Measurements from ENCODE around the gene KCNJ5.

Gene KCNJ5

DNA sequence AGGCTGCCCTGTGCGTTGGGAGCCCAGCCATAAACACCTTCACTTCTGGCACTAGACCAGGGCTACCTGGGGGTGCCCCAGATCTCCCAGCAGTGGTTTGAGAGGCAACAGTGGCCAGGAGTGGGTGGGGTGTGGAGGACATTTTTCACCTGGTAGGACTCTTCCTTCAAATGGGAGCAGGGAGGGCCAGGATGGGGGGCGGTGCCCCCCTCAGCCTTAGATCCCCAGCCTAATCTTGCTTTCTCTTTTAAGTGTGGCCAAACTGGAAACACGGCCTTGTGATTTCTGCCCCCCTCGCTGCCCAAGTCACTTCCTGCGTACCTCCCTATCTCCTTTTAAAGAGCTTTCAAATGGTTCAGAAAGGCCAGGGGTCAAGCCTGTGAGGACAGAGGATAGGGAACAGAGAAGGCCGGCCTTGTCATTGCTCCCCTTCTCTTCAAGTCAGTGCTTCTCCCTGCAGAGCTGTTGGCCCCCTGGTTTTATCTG, 800 bp downstream of the KCNJ5 start:
- Mint-ChIP-seq H3K4me1 (peaks cover 8% of the 10 kb centered on the region), H3K4me3 (peak overlapping the region; percentile 21)

DNA sequence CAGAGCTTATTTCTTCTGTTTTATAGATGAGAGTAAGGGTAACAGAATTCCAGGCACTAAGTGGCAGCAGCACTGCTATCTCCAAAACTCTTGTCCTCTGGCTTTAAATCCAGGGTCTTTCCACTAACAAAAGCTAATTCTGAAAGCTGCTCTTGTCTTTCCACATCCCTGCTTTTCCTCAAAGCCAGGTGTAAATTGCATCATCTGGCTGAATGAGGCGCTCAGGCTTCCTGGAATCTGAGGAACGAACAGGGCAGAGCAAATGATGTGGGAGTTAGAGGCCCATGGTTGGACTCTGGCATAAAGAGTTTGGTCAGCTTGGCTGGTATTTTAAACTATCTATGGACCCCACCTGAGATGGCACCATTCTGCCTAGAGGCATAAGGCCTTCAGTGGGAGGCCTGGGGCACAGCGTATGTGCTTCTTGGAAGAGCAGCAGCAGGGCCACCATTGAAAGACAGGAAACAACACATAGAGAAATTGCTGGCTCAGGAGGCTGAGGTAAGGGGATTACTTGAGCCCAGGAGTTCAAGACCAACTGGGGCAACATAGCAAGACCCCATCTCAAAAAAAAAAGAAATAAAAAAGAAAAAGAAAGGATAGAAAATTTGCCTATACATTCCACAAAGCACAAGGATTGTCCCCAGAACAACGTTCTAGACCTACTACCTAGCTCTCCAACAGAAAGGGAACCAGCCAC, 1.9 kb downstream of the KCNJ5 start:
- H3K36me3 Mint-ChIP-seq (ENCODE audit: insufficient read depth), result peaks cover 3% of the 10 kb centered on the region
- peaks cover 69% of the 10 kb centered on the region for H3K27me3 Mint-ChIP-seq
- H3K9me3 Mint-ChIP-seq, result no peaks in the 10 kb centered on the region
- peaks cover 6% of the 10 kb centered on the region for H3K4me1 Mint-ChIP-seq
- no peak overlapping the region for H3K27ac Mint-ChIP-seq (ENCODE audit: low read depth)
- no peak for ATAC-seq (replicated peaks; ENCODE audit: extremely low read depth, poor library complexity, severe bottlenecking)
- DNase-seq (ENCODE audit: low spot score in 2 of 2), result no peak
- no peak overlapping the region for H3K4me3 Mint-ChIP-seq

More for the DNA sequence above, 800 bp downstream of the KCNJ5 start:
- Mint-ChIP-seq H3K9me3 (no peaks in the 10 kb centered on the region), H3K27me3 (peaks cover 72% of the 10 kb centered on the region), H3K36me3 (ENCODE audit: insufficient read depth) (peaks cover 3% of the 10 kb centered on the region), H3K27ac (ENCODE audit: low read depth) (no peak overlapping the region)
- DNase-seq (ENCODE audit: low spot score in 2 of 2) (no peak), ATAC-seq (replicated peaks; ENCODE audit: extremely low read depth, poor library complexity, severe bottlenecking) (no peak)

DNA sequence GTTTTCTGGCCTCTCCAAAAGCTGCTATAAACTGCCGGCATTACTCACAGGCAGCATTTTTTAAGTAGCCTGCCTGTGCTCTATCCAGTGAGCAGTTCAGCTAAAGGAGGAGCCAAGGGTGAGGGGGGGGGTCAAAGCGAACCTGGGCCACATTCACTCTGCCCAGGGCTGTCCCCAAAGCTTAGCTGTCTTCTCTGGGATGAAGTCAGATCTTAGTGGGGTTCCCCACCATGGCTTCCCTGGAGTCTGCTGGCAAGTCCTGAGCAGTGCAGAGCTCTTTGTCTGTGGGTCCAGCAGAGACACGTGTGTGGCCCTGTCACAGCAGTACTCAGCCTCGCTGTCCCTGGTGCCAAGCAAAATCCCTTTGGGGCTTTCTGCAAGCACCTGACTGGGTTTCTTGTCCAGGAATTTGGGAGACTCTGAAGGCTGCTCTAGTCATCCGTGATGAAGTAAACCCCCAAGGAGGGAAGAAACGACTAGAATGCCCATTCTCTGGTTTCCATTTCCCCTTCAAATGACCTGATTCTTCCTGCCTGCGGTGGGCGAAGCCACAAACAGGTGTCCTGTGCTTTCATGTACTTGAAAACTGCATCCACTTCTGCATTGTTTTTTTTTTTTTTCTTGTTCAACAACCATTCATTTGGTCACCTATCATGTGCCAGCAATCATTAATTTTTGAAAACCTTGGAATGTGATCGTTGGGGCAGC, 2.6 kb downstream of the KCNJ5 start:
- ATAC-seq (replicated peaks; ENCODE audit: extremely low read depth, poor library complexity, severe bottlenecking), result no peak
- H3K27me3 Mint-ChIP-seq, result peaks cover 62% of the 10 kb centered on the region
- H3K9me3 Mint-ChIP-seq, result no peaks in the 10 kb centered on the region
- peaks cover 6% of the 10 kb centered on the region for H3K4me1 Mint-ChIP-seq
- H3K27ac Mint-ChIP-seq (ENCODE audit: low read depth), result no peak overlapping the region
- H3K4me3 Mint-ChIP-seq, result no peak overlapping the region
- no peak for DNase-seq (ENCODE audit: low spot score in 2 of 2)
- H3K36me3 Mint-ChIP-seq (ENCODE audit: insufficient read depth), result peaks cover 2% of the 10 kb centered on the region

DNA sequence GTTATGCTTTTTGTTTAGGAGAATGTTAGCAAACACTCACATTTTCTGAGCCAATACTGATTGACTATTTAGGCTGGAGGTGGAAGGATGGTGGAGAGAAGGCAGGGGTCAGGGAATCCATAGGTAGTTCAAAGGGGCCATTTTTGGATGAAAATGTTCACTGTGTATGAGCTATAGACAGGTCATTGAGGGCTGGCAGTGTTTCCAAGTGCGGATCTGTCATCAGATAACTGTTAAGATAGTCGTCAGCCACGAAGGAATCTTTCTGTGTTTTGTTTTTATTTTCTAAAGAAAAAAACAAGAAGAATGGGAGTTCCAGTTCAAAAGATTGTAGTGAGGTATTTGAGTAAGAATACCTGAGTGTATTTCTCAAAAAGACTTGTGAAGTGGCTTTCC, 3.1 kb downstream of the KCNJ5 start:
- Mint-ChIP-seq H3K4me3 (no peak overlapping the region), H3K36me3 (ENCODE audit: insufficient read depth) (peaks cover 2% of the 10 kb centered on the region), H3K4me1 (peaks cover 6% of the 10 kb centered on the region), H3K27me3 (peaks cover 56% of the 10 kb centered on the region), H3K27ac (ENCODE audit: low read depth) (no peak overlapping the region), H3K9me3 (no peaks in the 10 kb centered on the region)
- DNase-seq (ENCODE audit: low spot score in 2 of 2) (no peak), ATAC-seq (replicated peaks; ENCODE audit: extremely low read depth, poor library complexity, severe bottlenecking) (no peak)

DNA sequence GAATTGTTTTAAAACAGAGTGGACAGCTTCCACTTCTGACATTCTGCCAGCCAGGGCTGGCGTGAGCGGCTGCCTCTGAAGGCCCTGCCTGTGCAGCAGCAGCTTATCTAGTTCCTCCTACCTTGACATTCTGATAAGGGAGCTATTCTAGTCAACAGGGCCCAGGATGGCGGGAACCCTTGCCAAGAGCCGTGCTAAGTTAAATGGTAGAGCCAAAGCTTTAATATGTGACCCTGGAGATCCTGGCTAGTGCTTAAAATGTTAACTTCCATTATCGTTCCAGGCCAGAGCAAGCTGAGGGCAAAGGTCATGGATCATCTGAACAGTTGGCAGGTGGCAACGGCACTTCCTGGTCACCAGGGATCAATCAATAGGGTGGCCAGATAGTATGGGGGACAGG, 3.5 kb downstream of the KCNJ5 start:
- peaks cover 52% of the 10 kb centered on the region for H3K27me3 Mint-ChIP-seq

GRCh38 chr11:128895526-128895925, 4.4 kb downstream of the KCNJ5 start:
- ATAC-seq (replicated peaks; ENCODE audit: extremely low read depth, poor library complexity, severe bottlenecking), result no peak
- Mint-ChIP-seq H3K27ac (ENCODE audit: low read depth) (no peak overlapping the region), H3K4me3 (no peak overlapping the region), H3K4me1 (peaks cover 6% of the 10 kb centered on the region), H3K36me3 (ENCODE audit: insufficient read depth) (peaks cover 2% of the 10 kb centered on the region), H3K9me3 (no peaks in the 10 kb centered on the region), H3K27me3 (peaks cover 46% of the 10 kb centered on the region)
- no peak for DNase-seq (ENCODE audit: low spot score in 2 of 2)

More for the DNA sequence above, 3.5 kb downstream of the KCNJ5 start:
- DNase-seq (ENCODE audit: low spot score in 2 of 2) (no peak), ATAC-seq (replicated peaks; ENCODE audit: extremely low read depth, poor library complexity, severe bottlenecking) (no peak)
- peaks cover 2% of the 10 kb centered on the region for H3K36me3 Mint-ChIP-seq (ENCODE audit: insufficient read depth)
- H3K4me1 Mint-ChIP-seq, result peaks cover 6% of the 10 kb centered on the region
- H3K27ac Mint-ChIP-seq (ENCODE audit: low read depth), result no peak overlapping the region
- H3K9me3 Mint-ChIP-seq, result no peaks in the 10 kb centered on the region
- H3K4me3 Mint-ChIP-seq, result no peak overlapping the region

GRCh38 chr11:128896356-128896755, 5.2 kb downstream of the KCNJ5 start:
- ATAC-seq (replicated peaks; ENCODE audit: extremely low read depth, poor library complexity, severe bottlenecking) (no peak), DNase-seq (ENCODE audit: low spot score in 2 of 2) (no peak)
- Mint-ChIP-seq H3K9me3 (no peaks in the 10 kb centered on the region), H3K27me3 (peaks cover 38% of the 10 kb centered on the region), H3K4me1 (no peaks in the 10 kb centered on the region), H3K4me3 (no peak overlapping the region), H3K27ac (ENCODE audit: low read depth) (no peak overlapping the region), H3K36me3 (ENCODE audit: insufficient read depth) (peaks cover 2% of the 10 kb centered on the region)

- no peak for DNase-seq (ENCODE audit: low spot score in 2 of 2)
- H3K27me3 Mint-ChIP-seq, result peaks cover 23% of the 10 kb centered on the region
These were observed 6.7 kb downstream of the KCNJ5 start for GRCh38 chr11:128897826-128898225.

GRCh38 chr11:128898580-128899344, 7.6 kb downstream of the KCNJ5 start:
- ATAC-seq (replicated peaks; ENCODE audit: extremely low read depth, poor library complexity, severe bottlenecking) (no peak), DNase-seq (ENCODE audit: low spot score in 2 of 2) (no peak)
- Mint-ChIP-seq H3K9me3 (no peaks in the 10 kb centered on the region), H3K36me3 (ENCODE audit: insufficient read depth) (peaks cover 1% of the 10 kb centered on the region), H3K4me1 (no peaks in the 10 kb centered on the region), H3K27ac (ENCODE audit: low read depth) (no peak overlapping the region), H3K27me3 (peaks cover 21% of the 10 kb centered on the region), H3K4me3 (no peak overlapping the region)

More at GRCh38 chr11:128897826-128898225, 6.7 kb downstream of the KCNJ5 start:
- Mint-ChIP-seq H3K36me3 (ENCODE audit: insufficient read depth) (peaks cover 1% of the 10 kb centered on the region), H3K27ac (ENCODE audit: low read depth) (no peak overlapping the region), H3K9me3 (no peaks in the 10 kb centered on the region), H3K4me3 (no peak overlapping the region), H3K4me1 (no peaks in the 10 kb centered on the region)
- no peak for ATAC-seq (replicated peaks; ENCODE audit: extremely low read depth, poor library complexity, severe bottlenecking)

- Mint-ChIP-seq H3K36me3 (ENCODE audit: insufficient read depth) (peaks cover 1% of the 10 kb centered on the region), H3K4me3 (no peak overlapping the region), H3K4me1 (no peaks in the 10 kb centered on the region), H3K27ac (ENCODE audit: low read depth) (no peak overlapping the region), H3K27me3 (peaks cover 10% of the 10 kb centered on the region), H3K9me3 (no peaks in the 10 kb centered on the region)
- ATAC-seq (replicated peaks; ENCODE audit: extremely low read depth, poor library complexity, severe bottlenecking) (no peak), DNase-seq (ENCODE audit: low spot score in 2 of 2) (no peak)
These were observed 9.3 kb downstream of the KCNJ5 start for GRCh38 chr11:128900468-128900867.

- no peaks in the 10 kb centered on the region for H3K9me3 Mint-ChIP-seq
- peaks cover 7% of the 10 kb centered on the region for H3K4me1 Mint-ChIP-seq
- peaks cover 9% of the 10 kb centered on the region for H3K27me3 Mint-ChIP-seq
- ATAC-seq (replicated peaks; ENCODE audit: extremely low read depth, poor library complexity, severe bottlenecking) (no peak), DNase-seq (ENCODE audit: low spot score in 2 of 2) (no peak)
- no peak overlapping the region for H3K4me3 Mint-ChIP-seq
- H3K36me3 Mint-ChIP-seq (ENCODE audit: insufficient read depth), result peaks cover 1% of the 10 kb centered on the region
- H3K27ac Mint-ChIP-seq (ENCODE audit: low read depth), result no peak overlapping the region
These were observed 10.7 kb downstream of the KCNJ5 start for GRCh38 chr11:128901653-128902514.

GRCh38 chr11:128902515-128903066, 11.4 kb downstream of the KCNJ5 start:
- Mint-ChIP-seq H3K27ac (ENCODE audit: low read depth) (no peak overlapping the region), H3K27me3 (peaks cover 15% of the 10 kb centered on the region), H3K9me3 (no peaks in the 10 kb centered on the region)

More at GRCh38 chr11:128902515-128903066, 11.4 kb downstream of the KCNJ5 start:
- Mint-ChIP-seq H3K36me3 (ENCODE audit: insufficient read depth) (peaks cover 1% of the 10 kb centered on the region), H3K4me1 (peaks cover 7% of the 10 kb centered on the region), H3K4me3 (no peak overlapping the region)
- DNase-seq (ENCODE audit: low spot score in 2 of 2), result no peak
- no peak for ATAC-seq (replicated peaks; ENCODE audit: extremely low read depth, poor library complexity, severe bottlenecking)
